ENCODE data around the gene VAV2. TPM values are rescaled to one million over a fixed set of nuclear protein-coding genes. Genes with fewer than 3 reads are reported as not detected.

VAV2 gene
- total RNA-seq, 4 donors from 2014 or later: 10.3 to 20.1 (median 13.1) TPM

GRCh38 chr9:134014946-134015345, 22.8 kb upstream of the VAV2 start:
- 93 to 100% methylated on average over 2 of the region's 2 CpGs for WGBS, 2 donors
- Histone ChIP-seq H3K4me1 (no peaks in the 10 kb centered on the region), H3K4me3 (no peak overlapping the region), H3K27me3 (no peaks in the 10 kb centered on the region), H3K27ac (no peak overlapping the region), H3K36me3 (no peaks in the 10 kb centered on the region), H3K9me3 (peaks cover 0 to 4% (median 0%) of the 10 kb centered on the region in 4 donors)
- TF ChIP-seq POLR2A (IDR thresholded peaks at IDR 0.05) (no peak), EP300 (IDR thresholded peaks at IDR 0.05) (no peak), CTCF (IDR thresholded peaks at IDR 0.05) (no peak)
- DNase-seq (ENCODE audit: low spot score in 2 of 2): no peak

- H3K27ac ChIP-seq: no peak overlapping the region
- 79 to 85% methylated on average over 6 of the region's 6 CpGs for WGBS, 2 donors
- TF ChIP-seq CTCF (IDR thresholded peaks at IDR 0.05): no peak
- no peak for TF ChIP-seq EP300 (IDR thresholded peaks at IDR 0.05)
- no peak for TF ChIP-seq POLR2A (IDR thresholded peaks at IDR 0.05)
- H3K9me3 ChIP-seq: peaks cover 0 to 4% (median 0%) of the 10 kb centered on the region in 4 donors
- H3K4me1 ChIP-seq: no peaks in the 10 kb centered on the region
- no peaks in the 10 kb centered on the region for H3K27me3 ChIP-seq
- no peak for DNase-seq (ENCODE audit: low spot score in 2 of 2)
- no peak overlapping the region for H3K4me3 ChIP-seq
- H3K36me3 ChIP-seq: no peaks in the 10 kb centered on the region
Observed at GRCh38 chr9:134011401-134011800, 19.3 kb upstream of the VAV2 start.

DNA sequence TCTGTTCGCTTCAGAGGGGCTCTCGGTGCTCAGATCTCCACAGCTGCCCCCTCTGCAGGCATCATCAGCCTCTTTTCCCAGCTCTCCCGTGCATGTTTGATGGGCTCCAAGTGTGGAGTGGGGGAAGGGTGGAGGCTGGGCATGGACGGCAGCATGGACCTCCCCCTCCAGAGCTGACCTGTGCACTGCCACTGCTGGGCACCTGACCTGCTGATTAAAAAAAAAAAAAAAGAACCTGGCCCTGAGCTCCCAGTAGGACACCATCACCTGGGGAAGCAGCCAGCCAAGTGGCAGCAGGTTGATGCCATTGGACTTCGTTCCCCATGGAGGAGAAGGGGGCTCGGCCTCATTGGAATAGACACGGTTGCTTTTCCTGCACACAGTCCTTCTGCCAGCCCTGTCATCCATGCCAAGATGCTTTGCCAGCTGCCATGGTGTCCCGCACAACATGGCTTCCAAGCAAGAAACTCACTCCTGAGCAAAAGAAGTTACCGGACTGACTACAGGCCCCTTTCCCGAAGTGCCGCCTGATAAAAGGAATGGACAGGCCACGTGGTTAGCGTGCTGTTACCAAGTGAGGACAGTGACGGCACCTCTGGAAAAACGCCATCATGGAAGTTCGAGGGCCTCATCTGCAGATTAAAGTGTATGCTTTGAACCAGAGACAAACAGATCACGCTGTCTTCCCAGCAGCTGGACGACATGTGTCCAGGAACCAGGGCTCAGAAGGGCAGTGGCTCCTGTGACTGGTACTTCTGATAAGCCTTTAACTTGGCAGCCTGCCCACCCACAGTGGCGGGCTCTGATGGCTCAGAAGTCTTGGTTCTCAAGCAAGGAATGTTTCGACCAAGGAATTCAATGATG, 18.4 kb upstream of the VAV2 start:
- Histone ChIP-seq H3K9me3 (peaks cover 0 to 4% (median 0%) of the 10 kb centered on the region in 4 donors), H3K36me3 (no peaks in the 10 kb centered on the region), H3K4me3 (no peak overlapping the region), H3K27ac (no peak overlapping the region), H3K4me1 (no peaks in the 10 kb centered on the region), H3K27me3 (no peaks in the 10 kb centered on the region)
- DNase-seq (ENCODE audit: low spot score in 2 of 2): no peak
- TF ChIP-seq POLR2A (IDR thresholded peaks at IDR 0.05) (no peak), EP300 (IDR thresholded peaks at IDR 0.05) (no peak), CTCF (IDR thresholded peaks at IDR 0.05) (no peak)
- WGBS, 2 donors: 80 to 85% methylated on average over 20 of the region's 20 CpGs

- 74 to 79% methylated on average over 9 of the region's 9 CpGs for WGBS, 2 donors
- Histone ChIP-seq H3K9me3 (no peaks in the 10 kb centered on the region), H3K27ac (no peak overlapping the region), H3K4me1 (no peaks in the 10 kb centered on the region), H3K4me3 (no peak overlapping the region), H3K36me3 (no peaks in the 10 kb centered on the region), H3K27me3 (no peaks in the 10 kb centered on the region)
- TF ChIP-seq EP300 (IDR thresholded peaks at IDR 0.05) (no peak), CTCF (IDR thresholded peaks at IDR 0.05) (no peak)
- no peak for DNase-seq (ENCODE audit: low spot score in 2 of 2)
Observed at GRCh38 chr9:134007571-134007970, 15.4 kb upstream of the VAV2 start.

GRCh38 chr9:134007150-134007549, 15.0 kb upstream of the VAV2 start:
- Histone ChIP-seq H3K4me1 (no peaks in the 10 kb centered on the region), H3K9me3 (no peaks in the 10 kb centered on the region), H3K36me3 (no peaks in the 10 kb centered on the region), H3K4me3 (no peak overlapping the region), H3K27ac (no peak overlapping the region), H3K27me3 (no peaks in the 10 kb centered on the region)
- WGBS, 2 donors: 34 to 35% methylated on average over 6 of the region's 6 CpGs
- TF ChIP-seq POLR2A (IDR thresholded peaks at IDR 0.05) (no peak), EP300 (IDR thresholded peaks at IDR 0.05) (no peak)
- DNase-seq (ENCODE audit: low spot score in 2 of 2): no peak

Data from tibial nerve (tissue), 4 donors.